ENCODE results near the gene SOAT1. TPM values are rescaled to one million over a fixed set of nuclear protein-coding genes. Genes with fewer than 3 reads are reported as not detected.
A peak's percentile ranks its signal among the peaks of the same experiment; 100 is the strongest.

Gene SOAT1
- total RNA-seq, 1 donor from 2014 or later, result 54.4 TPM

DNA sequence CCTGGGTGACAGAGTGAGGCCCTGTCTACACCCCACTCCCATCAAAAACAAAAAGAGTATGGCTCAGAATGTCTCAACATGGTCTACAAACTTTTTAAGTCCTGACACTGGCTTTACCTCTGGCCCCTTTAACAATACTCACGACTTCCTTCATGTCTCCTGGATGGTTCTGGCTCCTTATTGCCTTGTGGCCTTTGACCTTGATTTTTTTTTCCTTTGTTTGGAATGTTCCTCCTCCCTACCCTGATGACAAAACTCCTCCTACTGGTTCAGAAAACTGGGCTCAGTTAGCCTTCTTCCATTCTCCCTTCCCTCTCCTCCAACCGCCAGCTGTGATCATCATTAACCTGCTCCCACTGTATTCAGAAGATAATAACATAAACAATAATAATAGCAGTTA, 4.6 kb upstream of the SOAT1 start:
- DNase-seq, result no peak
- no peaks in the 10 kb centered on the region for H3K9me3 Mint-ChIP-seq
- H3K27ac Mint-ChIP-seq, result no peak overlapping the region
- H3K4me3 Mint-ChIP-seq, result no peak overlapping the region
- H3K27me3 Mint-ChIP-seq, result no peaks in the 10 kb centered on the region
- H3K4me1 Mint-ChIP-seq, result peaks cover 4% of the 10 kb centered on the region
- intact Hi-C loops (cut with micrococcal nuclease), result no loop called here
- no peaks in the 10 kb centered on the region for H3K36me3 Mint-ChIP-seq (ENCODE audit: low read depth)

DNA sequence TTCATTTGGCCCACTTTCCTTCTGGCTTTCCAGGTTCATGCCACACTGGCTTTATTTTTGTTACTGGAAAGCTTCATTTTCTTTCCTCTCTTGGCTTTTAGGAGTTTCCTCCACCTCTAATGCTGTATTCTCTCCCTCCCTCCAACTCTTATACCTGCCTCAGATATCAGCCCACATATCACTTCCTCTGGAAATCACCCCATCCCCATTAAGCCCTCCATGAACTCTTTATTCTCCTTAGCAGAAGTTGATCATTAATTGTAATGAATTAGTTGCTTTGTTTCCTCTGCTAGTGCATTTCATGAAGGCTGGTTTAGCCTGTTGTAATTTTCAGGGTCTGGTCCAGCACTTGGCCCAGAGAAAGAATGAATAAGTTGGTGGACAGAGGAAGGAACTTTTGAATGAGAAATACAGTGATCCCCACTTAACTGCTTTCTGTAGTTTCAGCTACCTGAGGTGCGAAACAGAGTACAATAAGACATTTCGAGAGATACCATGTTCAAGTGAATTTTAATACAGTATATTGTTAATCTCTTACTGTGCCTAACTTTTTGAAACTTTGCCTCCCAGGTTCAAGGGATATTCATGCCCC, 1.7 kb downstream of the SOAT1 start:
- H3K4me3 Mint-ChIP-seq, result peak overlapping the region; percentile 89
- peaks cover 44% of the 10 kb centered on the region for H3K4me1 Mint-ChIP-seq
- H3K27ac Mint-ChIP-seq, result peak overlapping the region; percentile 81
- no peak for DNase-seq
- peaks cover 19% of the 10 kb centered on the region for H3K36me3 Mint-ChIP-seq (ENCODE audit: low read depth)
- intact Hi-C loops (cut with micrococcal nuclease), result no loop called here
- no peaks in the 10 kb centered on the region for H3K27me3 Mint-ChIP-seq
- H3K9me3 Mint-ChIP-seq, result no peaks in the 10 kb centered on the region

DNA sequence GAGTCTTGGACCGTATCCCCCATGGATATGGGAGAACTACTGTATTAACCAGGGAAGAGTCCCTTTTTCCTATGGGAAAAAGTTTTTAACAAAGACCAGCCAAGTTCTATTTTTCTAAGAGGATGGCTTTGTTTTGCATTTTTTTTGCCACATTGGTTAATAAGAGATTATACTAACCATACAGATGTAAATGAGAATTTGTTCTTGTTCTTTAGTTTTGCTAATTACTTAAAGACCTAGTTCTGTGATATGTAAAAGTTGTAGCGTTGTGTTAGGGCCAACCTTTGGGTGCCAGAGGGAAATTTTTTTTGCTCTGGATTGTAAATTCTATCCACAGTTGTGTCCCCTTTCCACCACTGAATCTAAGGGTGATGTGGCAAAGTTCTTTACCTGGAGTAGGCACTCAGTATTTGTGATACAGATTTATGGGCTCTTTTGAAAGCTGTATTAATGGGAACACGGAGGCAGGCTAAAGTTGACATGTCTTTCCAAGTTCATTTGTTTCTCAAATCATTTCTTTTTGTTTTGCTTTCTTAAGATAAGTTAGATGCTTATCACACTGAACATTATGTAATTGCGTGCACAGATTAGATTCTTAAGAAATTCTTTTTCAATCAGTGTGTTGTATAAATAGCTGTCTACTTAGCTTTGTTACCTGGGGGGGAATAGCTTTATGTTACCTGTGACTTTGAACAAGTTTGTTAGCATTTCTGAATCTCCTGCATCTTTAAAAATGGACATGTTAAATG, 2.9 kb downstream of the SOAT1 start:
- Mint-ChIP-seq H3K27me3 (no peaks in the 10 kb centered on the region), H3K36me3 (ENCODE audit: low read depth) (peaks cover 21% of the 10 kb centered on the region), H3K4me1 (peaks cover 49% of the 10 kb centered on the region), H3K4me3 (peak overlapping the region; percentile 19), H3K9me3 (no peaks in the 10 kb centered on the region), H3K27ac (peak overlapping the region; percentile 8)
- no peak for DNase-seq
- intact Hi-C loops (cut with micrococcal nuclease), result no loop called here

DNA sequence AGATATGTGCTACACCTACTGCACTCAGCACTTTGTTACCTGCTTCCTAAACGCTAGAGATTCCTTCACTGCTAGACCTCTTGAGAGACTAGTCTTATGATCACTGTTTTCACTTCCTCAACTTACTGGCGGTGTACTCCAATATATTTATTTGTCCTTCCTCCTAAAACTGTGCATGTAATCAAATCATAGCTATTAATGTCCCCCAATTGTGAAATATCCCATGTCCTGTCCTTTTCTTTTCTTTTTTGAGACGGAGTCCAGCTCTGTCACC, 3.4 kb downstream of the SOAT1 start:
- peaks cover 52% of the 10 kb centered on the region for H3K4me1 Mint-ChIP-seq
- no peaks in the 10 kb centered on the region for H3K27me3 Mint-ChIP-seq
- peaks cover 23% of the 10 kb centered on the region for H3K36me3 Mint-ChIP-seq (ENCODE audit: low read depth)
- intact Hi-C loops (cut with micrococcal nuclease), result no loop called here
- DNase-seq, result no peak
- no peaks in the 10 kb centered on the region for H3K9me3 Mint-ChIP-seq
- peak overlapping the region; percentile 19 for H3K4me3 Mint-ChIP-seq
- no peak overlapping the region for H3K27ac Mint-ChIP-seq

DNA sequence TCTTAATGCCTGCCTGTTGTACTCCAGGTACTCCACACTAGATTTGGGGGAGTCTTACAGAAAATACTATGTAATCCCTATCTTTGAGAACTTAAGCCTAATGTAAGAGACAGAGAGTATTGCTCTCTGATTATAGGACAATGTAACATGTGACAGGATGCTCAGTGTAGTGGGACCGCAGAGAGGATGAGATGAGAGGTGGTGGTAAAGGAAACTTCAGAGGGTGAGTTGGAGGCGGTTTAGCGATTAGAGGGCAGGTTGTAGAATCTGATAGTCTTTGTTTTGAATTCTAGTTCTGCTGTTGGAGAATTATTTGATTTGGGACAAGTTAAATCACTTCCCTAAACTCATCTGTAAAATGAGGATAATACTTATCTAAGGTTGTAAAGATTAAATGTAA, 5.4 kb downstream of the SOAT1 start:
- Mint-ChIP-seq H3K27me3 (no peaks in the 10 kb centered on the region), H3K4me1 (peaks cover 50% of the 10 kb centered on the region), H3K4me3 (peak overlapping the region; percentile 50), H3K27ac (peak overlapping the region; percentile 66), H3K36me3 (ENCODE audit: low read depth) (peaks cover 36% of the 10 kb centered on the region), H3K9me3 (no peaks in the 10 kb centered on the region)
- peak; percentile 88 for DNase-seq
- intact Hi-C loops (cut with micrococcal nuclease), result loop anchor here (2.0 kb wide), 1 partner anchor 170 kb away; no protein-coding TSS in a partner anchor

DNA sequence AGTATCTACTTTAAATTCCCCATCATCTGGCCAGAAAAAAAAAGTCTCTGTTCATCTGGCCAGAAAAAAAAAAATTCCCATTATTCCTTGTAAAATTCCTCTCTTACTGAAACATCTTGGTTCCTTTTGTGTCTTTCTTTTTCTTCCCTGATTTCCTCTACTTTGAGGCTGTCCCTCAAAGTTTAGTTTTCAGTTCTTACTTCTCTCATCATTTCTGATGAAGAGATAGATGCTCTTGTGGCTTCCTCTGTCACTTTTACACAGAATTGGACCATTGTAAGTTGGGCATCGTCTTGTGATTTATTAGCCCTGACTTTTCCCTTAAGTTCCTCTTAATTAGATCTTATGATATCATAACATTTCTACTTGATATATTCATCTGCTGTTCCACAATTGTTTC, 6.5 kb downstream of the SOAT1 start:
- no peaks in the 10 kb centered on the region for H3K9me3 Mint-ChIP-seq
- H3K36me3 Mint-ChIP-seq (ENCODE audit: low read depth), result peaks cover 39% of the 10 kb centered on the region
- H3K4me1 Mint-ChIP-seq, result peaks cover 46% of the 10 kb centered on the region
- no peaks in the 10 kb centered on the region for H3K27me3 Mint-ChIP-seq
- H3K4me3 Mint-ChIP-seq, result peak overlapping the region; percentile 35
- DNase-seq, result no peak
- peak overlapping the region; percentile 34 for H3K27ac Mint-ChIP-seq
- intact Hi-C loops (cut with micrococcal nuclease), result no loop called here

DNA sequence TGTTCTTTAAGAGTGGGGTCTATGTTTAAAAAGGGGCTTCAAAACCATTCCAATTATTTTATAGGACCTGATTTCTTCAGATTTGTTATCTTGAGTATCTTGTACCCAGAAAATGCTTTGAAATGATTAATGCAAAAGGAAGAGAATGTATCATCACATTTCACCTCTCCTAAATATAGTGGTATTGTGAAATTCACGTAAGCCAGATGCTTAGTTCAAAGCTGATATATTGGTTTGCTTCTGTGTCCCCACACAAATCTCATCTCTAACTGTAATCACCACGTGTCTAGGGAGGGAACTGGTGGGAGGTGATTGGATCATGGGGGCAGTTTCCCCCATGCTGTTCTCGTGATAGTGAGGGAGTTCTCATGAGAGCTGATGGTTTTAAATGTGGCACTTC, 8.5 kb downstream of the SOAT1 start:
- Mint-ChIP-seq H3K9me3 (no peaks in the 10 kb centered on the region), H3K27ac (no peak overlapping the region), H3K4me1 (peaks cover 32% of the 10 kb centered on the region), H3K36me3 (ENCODE audit: low read depth) (peaks cover 43% of the 10 kb centered on the region), H3K27me3 (no peaks in the 10 kb centered on the region), H3K4me3 (no peak overlapping the region)
- intact Hi-C loops (cut with micrococcal nuclease), result no loop called here
- no peak for DNase-seq

DNA sequence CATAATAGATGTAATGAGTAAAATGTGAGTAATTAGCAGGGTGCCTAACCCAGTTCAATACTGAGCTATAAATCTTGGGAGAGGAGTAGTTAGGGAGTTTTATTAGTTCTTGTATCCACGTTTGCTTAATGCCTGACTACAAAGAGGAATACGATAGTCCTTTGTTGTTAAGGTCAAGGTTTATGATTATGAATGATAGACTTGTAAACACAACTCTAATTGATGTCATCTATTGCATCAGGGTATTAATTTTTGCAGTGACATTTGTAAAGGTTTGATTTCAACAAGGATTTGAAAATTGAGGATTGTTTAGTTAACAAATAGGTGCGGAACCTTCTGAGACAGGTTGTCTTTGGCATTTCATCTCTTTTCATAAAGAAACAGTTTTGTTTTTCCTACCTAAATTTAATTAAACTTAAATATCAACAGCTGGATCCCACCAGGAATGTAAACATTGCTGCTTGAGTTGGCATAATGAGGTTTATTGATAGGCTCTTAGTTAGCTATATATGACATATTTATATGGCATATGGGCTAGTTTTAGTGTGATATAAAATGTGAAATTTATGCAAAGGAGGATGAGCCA, 9.7 kb downstream of the SOAT1 start:
- Mint-ChIP-seq H3K27me3 (no peaks in the 10 kb centered on the region), H3K27ac (no peak overlapping the region), H3K36me3 (ENCODE audit: low read depth) (peaks cover 50% of the 10 kb centered on the region), H3K9me3 (no peaks in the 10 kb centered on the region), H3K4me1 (peaks cover 24% of the 10 kb centered on the region), H3K4me3 (no peak overlapping the region)
- intact Hi-C loops (cut with micrococcal nuclease), result no loop called here
- DNase-seq, result no peak

DNA sequence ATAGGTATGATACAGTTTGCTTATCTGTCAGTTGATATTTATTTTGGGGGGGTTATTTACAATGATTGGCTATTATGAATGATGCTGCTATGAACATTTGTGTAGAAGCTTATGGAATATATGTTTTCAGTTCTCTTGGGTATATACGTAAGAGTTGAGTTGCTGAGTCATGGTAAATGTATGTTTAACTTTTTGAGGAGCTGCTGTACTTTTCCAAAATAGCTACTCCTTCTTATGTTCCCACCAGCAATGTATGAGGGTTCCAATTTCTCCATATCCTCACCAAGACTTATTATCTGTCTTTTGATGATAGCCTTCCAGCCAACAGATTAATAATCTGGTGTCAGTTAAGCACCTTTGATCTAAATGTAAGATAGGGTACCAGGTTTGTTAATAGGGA, 11.9 kb downstream of the SOAT1 start:
- peaks cover 48% of the 10 kb centered on the region for H3K36me3 Mint-ChIP-seq (ENCODE audit: low read depth)
- H3K27me3 Mint-ChIP-seq, result no peaks in the 10 kb centered on the region
- peaks cover 12% of the 10 kb centered on the region for H3K4me1 Mint-ChIP-seq

DNA sequence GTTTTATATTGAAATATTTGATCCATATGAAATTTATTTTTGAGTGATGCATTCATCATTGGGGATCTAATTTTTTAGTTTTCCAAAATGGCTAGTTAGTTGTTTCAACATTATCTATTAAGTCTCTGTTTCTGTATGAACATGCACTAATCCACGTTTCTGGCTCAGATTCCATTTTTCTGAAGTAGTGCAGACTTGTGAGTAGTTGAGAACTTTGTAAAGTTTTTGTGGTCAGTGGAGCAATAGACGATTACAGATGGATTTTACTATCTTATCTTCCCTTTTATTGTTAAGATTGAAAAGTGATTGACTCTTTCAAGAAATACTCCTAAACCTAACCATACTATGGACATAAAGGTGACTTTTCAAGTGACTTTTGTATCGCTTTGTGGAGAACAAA, 16.7 kb downstream of the SOAT1 start:
- DNase-seq, result no peak
- peaks cover 8% of the 10 kb centered on the region for H3K4me1 Mint-ChIP-seq
- H3K27ac Mint-ChIP-seq, result no peak overlapping the region
- intact Hi-C loops (cut with micrococcal nuclease), result no loop called here
- peaks cover 52% of the 10 kb centered on the region for H3K36me3 Mint-ChIP-seq (ENCODE audit: low read depth)
- H3K4me3 Mint-ChIP-seq, result no peak overlapping the region
- H3K27me3 Mint-ChIP-seq, result no peaks in the 10 kb centered on the region
- no peaks in the 10 kb centered on the region for H3K9me3 Mint-ChIP-seq

More for the DNA sequence above, 11.9 kb downstream of the SOAT1 start:
- H3K4me3 Mint-ChIP-seq, result no peak overlapping the region
- DNase-seq, result no peak
- H3K9me3 Mint-ChIP-seq, result no peaks in the 10 kb centered on the region
- intact Hi-C loops (cut with micrococcal nuclease), result no loop called here
- peak overlapping the region; percentile 4 for H3K27ac Mint-ChIP-seq

DNA sequence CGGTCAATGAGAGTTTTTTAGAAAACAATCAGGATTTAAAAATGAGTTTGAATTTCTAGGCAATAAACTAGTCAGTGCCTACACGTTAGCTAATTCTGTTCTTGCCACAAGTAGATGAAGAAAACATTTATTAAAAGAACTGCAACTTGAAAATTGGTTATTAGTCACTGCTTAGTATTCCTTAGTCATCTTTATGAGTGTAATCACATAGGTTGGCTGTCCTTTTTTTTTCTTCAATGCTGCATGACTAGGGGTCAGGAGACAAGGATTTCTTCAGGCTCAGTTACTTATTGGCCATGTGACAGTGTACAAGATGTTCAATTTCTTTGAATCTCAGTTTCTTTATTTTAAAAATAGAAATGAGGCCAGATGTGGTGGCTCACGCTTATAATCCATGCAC, 17.1 kb downstream of the SOAT1 start:
- Mint-ChIP-seq H3K36me3 (ENCODE audit: low read depth) (peaks cover 48% of the 10 kb centered on the region), H3K4me1 (peaks cover 8% of the 10 kb centered on the region), H3K9me3 (no peaks in the 10 kb centered on the region), H3K4me3 (no peak overlapping the region), H3K27me3 (no peaks in the 10 kb centered on the region), H3K27ac (no peak overlapping the region)
- DNase-seq, result no peak
- intact Hi-C loops (cut with micrococcal nuclease), result no loop called here

DNA sequence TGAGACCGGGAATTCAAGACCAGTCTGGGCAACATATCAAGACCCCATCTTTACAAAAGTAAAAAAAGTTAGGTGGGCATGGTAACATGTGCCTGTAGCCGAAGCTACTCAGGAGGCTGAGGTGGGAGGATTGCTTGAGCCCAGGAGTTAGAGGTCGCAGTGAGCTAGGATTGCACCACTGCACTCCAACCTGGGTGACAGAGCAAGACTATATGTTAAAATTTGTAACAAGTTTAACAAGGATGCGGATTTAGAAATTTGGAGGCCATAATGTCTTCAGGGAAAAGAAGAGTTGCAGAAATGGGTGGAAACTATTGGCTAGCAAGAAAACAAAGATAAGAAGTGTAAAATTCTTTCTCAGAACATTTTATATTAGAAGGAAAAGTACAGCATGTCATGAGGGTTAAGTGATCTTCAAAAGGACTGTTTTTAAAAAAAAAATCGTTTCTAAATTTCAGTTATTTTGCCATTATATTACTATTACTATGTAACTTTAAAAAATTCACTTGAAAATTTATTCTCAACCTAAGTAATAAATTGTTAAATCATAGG, 17.6 kb downstream of the SOAT1 start:
- Mint-ChIP-seq H3K27ac (no peak overlapping the region), H3K27me3 (no peaks in the 10 kb centered on the region), H3K36me3 (ENCODE audit: low read depth) (peaks cover 48% of the 10 kb centered on the region), H3K4me3 (no peak overlapping the region), H3K4me1 (peaks cover 6% of the 10 kb centered on the region), H3K9me3 (no peaks in the 10 kb centered on the region)
- intact Hi-C loops (cut with micrococcal nuclease), result no loop called here
- no peak for DNase-seq

DNA sequence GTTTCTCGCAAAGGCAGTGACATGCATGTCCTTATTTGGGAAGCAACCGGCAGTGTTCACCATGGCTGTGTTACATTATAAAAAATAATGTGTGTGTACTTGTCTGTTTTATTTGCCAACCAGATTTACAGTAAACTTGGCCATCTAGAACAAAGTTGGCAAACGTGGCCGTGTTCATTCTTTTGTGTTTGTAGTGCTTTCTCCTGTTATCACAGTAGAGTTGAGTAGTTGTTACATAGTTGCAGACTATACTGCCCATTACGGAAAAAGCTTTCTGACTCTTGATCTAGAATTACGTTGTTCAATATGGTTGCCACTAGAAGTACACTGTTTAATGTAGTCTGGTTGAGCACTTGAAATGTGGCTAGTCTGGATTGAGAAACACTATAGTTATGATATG, 19.4 kb downstream of the SOAT1 start:
- no peak for DNase-seq
- H3K27ac Mint-ChIP-seq, result no peak overlapping the region
- no peak overlapping the region for H3K4me3 Mint-ChIP-seq
- peaks cover 39% of the 10 kb centered on the region for H3K36me3 Mint-ChIP-seq (ENCODE audit: low read depth)
- peaks cover 8% of the 10 kb centered on the region for H3K4me1 Mint-ChIP-seq
- no peaks in the 10 kb centered on the region for H3K9me3 Mint-ChIP-seq
- intact Hi-C loops (cut with micrococcal nuclease), result no loop called here
- H3K27me3 Mint-ChIP-seq, result no peaks in the 10 kb centered on the region

DNA sequence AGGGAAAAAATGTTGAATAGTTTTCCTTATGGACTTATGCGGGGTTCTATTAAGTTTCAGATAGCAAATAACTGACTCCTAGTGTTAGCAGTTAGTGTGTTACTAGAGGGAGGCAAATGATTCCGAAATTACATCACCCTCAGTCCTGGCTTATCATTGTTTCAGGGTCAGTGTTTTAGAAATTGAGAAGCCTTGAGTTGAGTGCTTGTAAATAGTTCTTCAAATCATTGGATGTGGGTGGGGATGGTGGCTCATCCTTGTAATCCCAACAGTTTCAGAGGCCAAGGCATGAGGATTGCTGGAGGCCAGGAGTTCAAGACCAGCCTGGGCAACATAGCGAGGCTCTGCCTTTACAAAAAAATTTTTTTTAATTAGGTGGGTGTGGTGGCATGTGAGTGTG, 21.3 kb downstream of the SOAT1 start:
- no peak overlapping the region for H3K27ac Mint-ChIP-seq
- DNase-seq, result no peak
- H3K4me3 Mint-ChIP-seq, result no peak overlapping the region
- H3K9me3 Mint-ChIP-seq, result no peaks in the 10 kb centered on the region
- peaks cover 45% of the 10 kb centered on the region for H3K36me3 Mint-ChIP-seq (ENCODE audit: low read depth)
- intact Hi-C loops (cut with micrococcal nuclease), result no loop called here
- H3K4me1 Mint-ChIP-seq, result peaks cover 8% of the 10 kb centered on the region
- no peaks in the 10 kb centered on the region for H3K27me3 Mint-ChIP-seq

All from activated CD4-positive, alpha-beta T cell treated with anti-CD3 and anti-CD28 coated beads, Interleukin-2, amount 10 ng/mL, durations not matched to agents 24 days and 14 days (primary cell).